ENCODE results near the gene RFC5. TPM values are rescaled to one million over a fixed set of nuclear protein-coding genes. Genes with fewer than 3 reads are reported as not detected.

Gene RFC5
- total RNA-seq, 1 experiment from 2014 or later = 50.4 TPM

DNA sequence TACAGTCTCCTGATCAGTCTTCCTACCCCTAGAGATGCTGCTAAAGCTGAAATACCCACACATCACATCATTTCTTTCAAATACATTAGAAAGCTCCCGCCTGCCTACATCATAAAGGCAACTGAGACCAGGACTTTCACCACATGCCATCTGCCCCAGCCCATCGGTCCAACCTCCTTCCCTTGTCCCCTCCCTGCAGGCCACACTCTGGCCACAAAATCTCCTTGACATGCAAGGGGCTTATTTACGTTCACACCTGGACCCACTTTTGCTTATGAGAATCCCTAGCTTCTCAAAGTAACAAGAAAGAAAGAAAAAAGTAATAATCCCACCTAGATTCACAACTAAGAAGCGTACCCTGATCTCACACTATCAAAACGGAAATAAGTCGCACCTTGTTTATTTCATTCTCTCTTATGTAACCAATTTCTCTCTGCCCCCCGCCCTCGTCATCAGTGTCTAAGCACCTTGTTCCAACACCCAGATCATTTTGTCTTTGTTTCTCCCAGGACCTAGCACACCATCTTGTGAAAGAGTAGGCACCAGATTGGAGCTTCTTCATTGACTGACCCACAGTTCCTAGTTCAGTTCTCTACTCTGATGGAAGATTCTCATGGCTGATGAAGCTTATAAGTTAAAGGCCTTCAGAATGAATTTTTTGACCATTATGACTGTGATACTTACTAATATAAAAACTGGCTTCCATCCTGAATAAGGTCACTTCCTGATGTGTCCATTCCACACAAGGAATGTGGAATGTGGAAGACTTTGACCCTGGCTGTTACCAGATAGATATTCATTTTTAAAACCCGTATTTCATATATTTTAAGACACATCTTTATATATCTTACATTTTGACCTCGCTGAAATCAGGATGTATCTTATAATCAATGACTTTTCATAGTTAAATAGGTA, 36.8 kb downstream of the RFC5 start:
- no peak overlapping the region for H3K56ac ChIP-seq (ENCODE audit: insufficient read length, low read depth, low read length)
- no peak overlapping the region for H2BK120ac ChIP-seq (ENCODE audit: low read depth, low read length, poor library complexity, severe bottlenecking)
- no peak overlapping the region for H2AK5ac ChIP-seq (ENCODE audit: insufficient read length, low read length)
- no peak overlapping the region for H2AFZ ChIP-seq (ENCODE audit: low read length)
- no peaks in the 10 kb centered on the region; the same call in 1 of the 2 replicates for H3K4me1 ChIP-seq (ENCODE audit: insufficient read depth, low read length)
- no peak overlapping the region for H3K18ac ChIP-seq (ENCODE audit: insufficient read length, low read depth, low read length)
- no peaks in the 10 kb centered on the region; the same call in 1 of the 2 replicates for H3K79me2 ChIP-seq (ENCODE audit: insufficient read depth, low read length)
- no peak overlapping the region for H3K4me3 Mint-ChIP-seq
- H2BK12ac ChIP-seq (ENCODE audit: insufficient read length, low read depth, low read length) = no peak overlapping the region
- H3T11ph ChIP-seq (ENCODE audit: low read length) = no peak overlapping the region
- H3K9me3 Mint-ChIP-seq = no peaks in the 10 kb centered on the region
- H4K8ac ChIP-seq (replicated peaks; ENCODE audit: insufficient read length, low read depth, low read length) = no peak overlapping the region
- H3K27me3 ChIP-seq (ENCODE audit: insufficient read depth, low read length) = no peaks in the 10 kb centered on the region
- no peak overlapping the region for H4K5ac ChIP-seq (ENCODE audit: insufficient read length, low read depth, low read length)
- H2BK15ac ChIP-seq (ENCODE audit: low read depth, low read length) = no peak overlapping the region
- H3K23me2 ChIP-seq (ENCODE audit: insufficient read length, low read depth, low read length, poor library complexity, severe bottlenecking) = no peaks in the 10 kb centered on the region
- H3K79me1 ChIP-seq (ENCODE audit: insufficient read depth, low read depth, low read length, poor library complexity, severe bottlenecking) = peaks cover 15% of the 10 kb centered on the region
- H2BK20ac ChIP-seq (ENCODE audit: low read depth, low read length, poor library complexity, severe bottlenecking) = no peak overlapping the region
- no peak overlapping the region for H4K91ac ChIP-seq (ENCODE audit: insufficient read length, low read depth, low read length)
- peaks cover 14 to 17% of the 10 kb centered on the region in 2 experiments for H3K4me1 Mint-ChIP-seq
- no peak overlapping the region for H3K27ac ChIP-seq (ENCODE audit: insufficient read length, low read depth, low read length)
- peak overlapping the region in 2 of 3 experiments; percentile 5 to 69; a peak in 4 of 7 replicates for H3K27ac Mint-ChIP-seq
- no peak overlapping the region for H3K4me2 ChIP-seq (ENCODE audit: insufficient read depth, insufficient read length, low read length)
- TF ChIP-seq, protein P1, sequence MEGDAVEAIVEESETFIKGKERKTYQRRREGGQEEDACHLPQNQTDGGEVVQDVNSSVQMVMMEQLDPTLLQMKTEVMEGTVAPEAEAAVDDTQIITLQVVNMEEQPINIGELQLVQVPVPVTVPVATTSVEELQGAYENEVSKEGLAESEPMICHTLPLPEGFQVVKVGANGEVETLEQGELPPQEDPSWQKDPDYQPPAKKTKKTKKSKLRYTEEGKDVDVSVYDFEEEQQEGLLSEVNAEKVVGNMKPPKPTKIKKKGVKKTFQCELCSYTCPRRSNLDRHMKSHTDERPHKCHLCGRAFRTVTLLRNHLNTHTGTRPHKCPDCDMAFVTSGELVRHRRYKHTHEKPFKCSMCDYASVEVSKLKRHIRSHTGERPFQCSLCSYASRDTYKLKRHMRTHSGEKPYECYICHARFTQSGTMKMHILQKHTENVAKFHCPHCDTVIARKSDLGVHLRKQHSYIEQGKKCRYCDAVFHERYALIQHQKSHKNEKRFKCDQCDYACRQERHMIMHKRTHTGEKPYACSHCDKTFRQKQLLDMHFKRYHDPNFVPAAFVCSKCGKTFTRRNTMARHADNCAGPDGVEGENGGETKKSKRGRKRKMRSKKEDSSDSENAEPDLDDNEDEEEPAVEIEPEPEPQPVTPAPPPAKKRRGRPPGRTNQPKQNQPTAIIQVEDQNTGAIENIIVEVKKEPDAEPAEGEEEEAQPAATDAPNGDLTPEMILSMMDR (conservative IDR thresholded peaks at IDR 0.05) = no peak
- no peak for DNase-seq
- no peak overlapping the region for H3K14ac ChIP-seq (ENCODE audit: insufficient read depth, low read length)
- H3K4ac ChIP-seq (ENCODE audit: low read depth, low read length) = no peak overlapping the region
- no peak overlapping the region for H3K23ac ChIP-seq (ENCODE audit: insufficient read length, low read depth, low read length)
- no peaks in the 10 kb centered on the region for H4K20me1 ChIP-seq (ENCODE audit: control insufficient read depth, insufficient read depth, insufficient read length)
- no peaks in the 10 kb centered on the region for H3K27me3 Mint-ChIP-seq (ENCODE audit: low read depth)
- no CpG with 5 or more reads among the region's 10 CpGs for WGBS (ENCODE audit: extremely low coverage, insufficient read length, low lambda C conversion rate)
- H3K9me3 ChIP-seq (ENCODE audit: control insufficient read depth, low read depth, low read length) = no peaks in the 10 kb centered on the region
- no peak overlapping the region for H2BK5ac ChIP-seq (ENCODE audit: insufficient read length, low read length)
- H3K9ac ChIP-seq (ENCODE audit: extremely low read depth, insufficient read length, low read length) = no peak overlapping the region
- peaks cover 17 to 42% (median 39%) of the 10 kb centered on the region in 3 experiments; a peak in 6 of 7 replicates for H3K36me3 Mint-ChIP-seq (ENCODE audit: insufficient read depth in 1 of 3, low read depth in 3 of 3)

All from H9 (cell line).